Measurements from ENCODE around the gene HEXA.

The HEXA gene

GRCh38 chr15:72411111-72411510, 35.3 kb upstream of the HEXA start (continued):
- TF ChIP-seq ZNF544 (tag by site-specific recombination; IDR thresholded peaks at IDR 0.05) (no peak), ZBTB17 (tag by site-specific recombination; IDR thresholded peaks at IDR 0.05) (no peak), ZNF555 (tag by site-specific recombination; conservative IDR thresholded peaks at IDR 0.05) (no peak), MZF1 (tag by site-specific recombination; IDR thresholded peaks at IDR 0.05; ENCODE audit: borderline replicate concordance) (no peak), HIC1 (tag by site-specific recombination; IDR thresholded peaks at IDR 0.05) (no peak), ZNF280C (tag by site-specific recombination; IDR thresholded peaks at IDR 0.05) (no peak)

- no peak for TF ChIP-seq ZNF629 (tag by site-specific recombination; IDR thresholded peaks at IDR 0.05)
- TF ChIP-seq ZNF792 (tag by site-specific recombination; IDR thresholded peaks at IDR 0.05): no peak
- TF ChIP-seq REPIN1 (tag by site-specific recombination; IDR thresholded peaks at IDR 0.05; ENCODE audit: low read depth): no peak
- no peak for TF ChIP-seq ZNF660 (tag by site-specific recombination; IDR thresholded peaks at IDR 0.05)
- no peak for TF ChIP-seq ZNF423 (tag by site-specific recombination; IDR thresholded peaks at IDR 0.05)
- TF ChIP-seq ZNF670 (tag by site-specific recombination; IDR thresholded peaks at IDR 0.05; ENCODE audit: low read depth): no peak
- TF ChIP-seq ZNF398 (tag by site-specific recombination; IDR thresholded peaks at IDR 0.05): no peak
- no peak for TF ChIP-seq YY2 (tag by site-specific recombination; IDR thresholded peaks at IDR 0.05)
- no peak for TF ChIP-seq ZBTB48 (tag by site-specific recombination; IDR thresholded peaks at IDR 0.05)
- TF ChIP-seq ZNF354C (tag by site-specific recombination; IDR thresholded peaks at IDR 0.05; ENCODE audit: borderline replicate concordance, low read depth): no peak
- no peak for TF ChIP-seq BCL11A (tag by site-specific recombination; IDR thresholded peaks at IDR 0.05; ENCODE audit: low read depth)
- no peak for TF ChIP-seq ZSCAN18 (tag by site-specific recombination; IDR thresholded peaks at IDR 0.05)
- no peak for TF ChIP-seq PRDM4 (tag by site-specific recombination; IDR thresholded peaks at IDR 0.05)
- TF ChIP-seq KLF16 (tag by site-specific recombination; IDR thresholded peaks at IDR 0.05): no peak
- no peak for TF ChIP-seq ZSCAN16 (tag by site-specific recombination; IDR thresholded peaks at IDR 0.05)
- TF ChIP-seq ZNF416 (tag by site-specific recombination; IDR thresholded peaks at IDR 0.05): no peak
- no peak for TF ChIP-seq ZNF362 (tag by site-specific recombination; IDR thresholded peaks at IDR 0.05)
- no peak for TF ChIP-seq ZFP69B (tag by site-specific recombination; IDR thresholded peaks at IDR 0.05)
- CTCF ChIA-PET: no interaction called here
- H3K9me3 ChIP-seq (ENCODE audit: control insufficient read depth, insufficient read depth, low read depth, low read length): no peaks in the 10 kb centered on the region
Measured at GRCh38 chr15:72406936-72407335, 31.1 kb upstream of the HEXA start.

More at GRCh38 chr15:72406936-72407335, 31.1 kb upstream of the HEXA start:
- H3K4me1 ChIP-seq (ENCODE audit: control insufficient read depth, insufficient read depth, low read length): peaks cover 2% of the 10 kb centered on the region; the same call in 1 of the 2 replicates
- no peak overlapping the region for H3K4me3 ChIP-seq (ENCODE audit: low read depth, low read length)
- H3K27ac ChIP-seq (ENCODE audit: extremely low read depth, low read depth, low read length): no peak overlapping the region
- no peaks in the 10 kb centered on the region for H3K36me3 ChIP-seq (ENCODE audit: control insufficient read depth in 2 of 2, insufficient read depth in 1 of 2, low read length in 2 of 2)
- POLR2A ChIA-PET: no interaction called here

Measured in HEK293 (cell line).